Thymus (tissue), 11 donors: ENCODE results near the gene OR6K3. TPM values are rescaled to one million over a fixed set of nuclear protein-coding genes. Genes with fewer than 3 reads are reported as not detected.
A peak's percentile ranks its signal among the peaks of the same experiment; 100 is the strongest.

ENCODE experiments used
- DNase-seq, 9 donors: peaks; one replicate each; pipeline ENCODE4 v3.0.0-alpha.2; 2013; ENCODE audit warnings: low spot score in 9 of 9, low read depth in 6 of 9, missing footprints in 1 of 9
- H3K27ac ChIP-seq, 2 donors: one replicate each; pipeline ENCODE4 v1.5.1; 2013; ENCODE audit warnings: control low read depth in 1 of 2, low read depth in 1 of 2, low read length in 1 of 2, mild to moderate bottlenecking in 1 of 2, moderate library complexity in 1 of 2
- H3K27me3 ChIP-seq, 2 donors: one replicate each; pipeline ENCODE4 v1.5.1; 2013; ENCODE audit warnings: low read length in 1 of 2; ENCODE audit not compliant: control insufficient read depth in 2 of 2, insufficient read depth in 1 of 2
- H3K36me3 ChIP-seq, 2 donors: one replicate each; pipeline ENCODE4 v1.5.1; 2013; ENCODE audit warnings: low read length in 1 of 2, mild to moderate bottlenecking in 1 of 2, moderate library complexity in 1 of 2; ENCODE audit not compliant: control insufficient read depth in 2 of 2, insufficient read depth in 2 of 2
- H3K4me1 ChIP-seq, 2 donors: one replicate each; pipeline ENCODE4 v1.5.1; 2013; ENCODE audit warnings: low read length in 2 of 2; ENCODE audit not compliant: control insufficient read depth in 2 of 2, insufficient read depth in 2 of 2
- H3K4me3 ChIP-seq, 2 donors: one replicate each; pipeline ENCODE4 v1.5.1; 2013; ENCODE audit warnings: low read length in 2 of 2, control low read depth in 1 of 2, mild to moderate bottlenecking in 1 of 2
- H3K9me3 ChIP-seq, 2 donors: one replicate each; pipeline ENCODE4 v1.5.1; 2013; ENCODE audit warnings: low read length in 1 of 2, mild to moderate bottlenecking in 1 of 2; ENCODE audit not compliant: control insufficient read depth in 2 of 2, insufficient read depth in 1 of 2
- WGBS: extraction: QIAGEN DNeasy Blood & Tissue Kit; methylation state at CpG from one replicate; pipeline ENCODE4 v1.1.7; 2013; 5-methylcytosine and 5-hydroxymethylcytosine counted together
- polyA plus RNA-seq: library from polyadenylated mRNA; stranded (reverse); fragments of 200-250 nt; gene quantifications from one replicate; pipeline ENCODE4 v1.2.3, GENCODE V29; 2013
- total RNA-seq: library from RNA; stranded (reverse); fragments of 120-200 nt; gene quantifications from one replicate; pipeline ENCODE4 v1.2.4, GENCODE V29; 2013
- donor health status: healthy.

Gene OR6K3
- total and polyA plus RNA-seq, 2 donors = not detected

GRCh38 chr1:158719664-158720063, 856 bp downstream of the OR6K3 start:
- H3K4me3 ChIP-seq = no peak overlapping the region
- DNase-seq = no peak
- H3K27ac ChIP-seq = no peak overlapping the region
- no peaks in the 10 kb centered on the region for H3K27me3 ChIP-seq
- H3K36me3 ChIP-seq = no peaks in the 10 kb centered on the region
- WGBS = 95% methylated on average over 3 of the region's 3 CpGs
- H3K9me3 ChIP-seq = no peaks in the 10 kb centered on the region
- H3K4me1 ChIP-seq = no peaks in the 10 kb centered on the region

GRCh38 chr1:158717344-158717743, 3.2 kb downstream of the OR6K3 start:
- whole genome bisulfite sequencing = 87% methylated on average over 6 of the region's 6 CpGs

GRCh38 chr1:158716335-158716734, 4.2 kb downstream of the OR6K3 start:
- Histone ChIP-seq H3K27ac (no peak overlapping the region), H3K9me3 (no peaks in the 10 kb centered on the region), H3K4me1 (no peaks in the 10 kb centered on the region), H3K4me3 (no peak overlapping the region), H3K36me3 (no peaks in the 10 kb centered on the region), H3K27me3 (no peaks in the 10 kb centered on the region)
- 67% methylated on average over 1 of the region's 1 CpG for WGBS
- DNase-seq = peak in 2 of 9 donors; percentile 4 to 15

More at GRCh38 chr1:158717344-158717743, 3.2 kb downstream of the OR6K3 start:
- no peaks in the 10 kb centered on the region for H3K36me3 ChIP-seq
- DNase-seq = no peak
- H3K9me3 ChIP-seq = no peaks in the 10 kb centered on the region
- H3K27ac ChIP-seq = no peak overlapping the region
- H3K4me3 ChIP-seq = no peak overlapping the region
- no peaks in the 10 kb centered on the region for H3K4me1 ChIP-seq
- H3K27me3 ChIP-seq = no peaks in the 10 kb centered on the region

GRCh38 chr1:158714754-158715153, 5.8 kb downstream of the OR6K3 start:
- H3K9me3 ChIP-seq = no peaks in the 10 kb centered on the region
- no peak for DNase-seq
- H3K27me3 ChIP-seq = no peaks in the 10 kb centered on the region
- H3K36me3 ChIP-seq = no peaks in the 10 kb centered on the region
- no peak overlapping the region for H3K4me3 ChIP-seq
- H3K27ac ChIP-seq = no peak overlapping the region
- H3K4me1 ChIP-seq = no peaks in the 10 kb centered on the region
- WGBS = 81% methylated on average over 1 of the region's 1 CpG

GRCh38 chr1:158711098-158711497, 9.4 kb downstream of the OR6K3 start:
- Histone ChIP-seq H3K36me3 (no peaks in the 10 kb centered on the region), H3K4me1 (no peaks in the 10 kb centered on the region), H3K27me3 (no peaks in the 10 kb centered on the region), H3K4me3 (no peak overlapping the region), H3K9me3 (no peaks in the 10 kb centered on the region), H3K27ac (no peak overlapping the region)
- WGBS = 95% methylated on average over 4 of the region's 4 CpGs
- DNase-seq = no peak

GRCh38 chr1:158706096-158706495, 14.4 kb downstream of the OR6K3 start:
- Histone ChIP-seq H3K36me3 (no peaks in the 10 kb centered on the region), H3K4me1 (no peaks in the 10 kb centered on the region), H3K4me3 (no peak overlapping the region), H3K9me3 (no peaks in the 10 kb centered on the region), H3K27me3 (no peaks in the 10 kb centered on the region), H3K27ac (no peak overlapping the region)
- DNase-seq = no peak
- 89% methylated on average over 2 of the region's 2 CpGs for WGBS

- WGBS = 95% methylated on average over 4 of the region's 4 CpGs
Observed at GRCh38 chr1:158700552-158700951, 20.0 kb downstream of the OR6K3 start, which contains the start of gene OR6K2. TSS of gene OR6K2 (minus strand) at chr1:158700652. CDS start at chr1:158700652, 0 bp downstream.

GRCh38 chr1:158694596-158694995, 25.9 kb downstream of the OR6K3 start:
- Histone ChIP-seq H3K9me3 (no peaks in the 10 kb centered on the region), H3K4me1 (no peaks in the 10 kb centered on the region), H3K4me3 (no peak overlapping the region), H3K27ac (no peak overlapping the region), H3K36me3 (no peaks in the 10 kb centered on the region), H3K27me3 (no peaks in the 10 kb centered on the region)
- 97% methylated on average over 2 of the region's 2 CpGs for WGBS
- no peak for DNase-seq

More at GRCh38 chr1:158700552-158700951, 20.0 kb downstream of the OR6K3 start, which contains the start of gene OR6K2:
- no peak for DNase-seq
- no peak within 1 kb of the TSS for H3K4me3 ChIP-seq
- no peaks in the 10 kb centered on the region for H3K4me1 ChIP-seq
- H3K27ac ChIP-seq = no peak within 1 kb of the TSS
- no peaks in the 10 kb centered on the region for H3K36me3 ChIP-seq
- no peaks in the 10 kb centered on the region for H3K9me3 ChIP-seq
- H3K27me3 ChIP-seq = no peaks in the 10 kb centered on the region

- H3K4me3 ChIP-seq = no peak overlapping the region
- H3K9me3 ChIP-seq = no peaks in the 10 kb centered on the region
- no peaks in the 10 kb centered on the region for H3K27me3 ChIP-seq
- no peaks in the 10 kb centered on the region for H3K36me3 ChIP-seq
- H3K27ac ChIP-seq = no peak overlapping the region
- no peak for DNase-seq
- H3K4me1 ChIP-seq = no peaks in the 10 kb centered on the region
Observed at GRCh38 chr1:158692356-158692755, 28.2 kb downstream of the OR6K3 start.

- H3K4me1 ChIP-seq = no peaks in the 10 kb centered on the region
Observed at GRCh38 chr1:158691907-158692306, 28.6 kb downstream of the OR6K3 start.

More at GRCh38 chr1:158691907-158692306, 28.6 kb downstream of the OR6K3 start:
- DNase-seq = no peak
- Histone ChIP-seq H3K4me3 (no peak overlapping the region), H3K9me3 (no peaks in the 10 kb centered on the region), H3K27me3 (no peaks in the 10 kb centered on the region), H3K27ac (no peak overlapping the region), H3K36me3 (no peaks in the 10 kb centered on the region)
